Cardiac fibroblast (primary cell): ENCODE results near the gene KLK3.

Experiments
- DNase-seq, 2 donors: peaks; one replicate each; pipeline versions ENCODE4 v3.0.0 to v3.0.0-alpha.2; 2010; ENCODE audit warnings: low read depth in 2 of 2
- H3K4me3 ChIP-seq, 2 donors: replicated peaks in 1 of 2; 1 replicate in 1 of 2; 2 replicates in 1 of 2; pipeline ENCODE4 v1.5.1; 2011; ENCODE audit warnings: low read depth in 2 of 2, low read length in 2 of 2, mild to moderate bottlenecking in 2 of 2, moderate library complexity in 1 of 2
- TF ChIP-seq, protein P1 (sequence below): IDR thresholded peaks from one replicate; pipeline ENCODE4 v1.5.1; 2011; ENCODE audit warnings: low read depth, mild to moderate bottlenecking, low read length, inconsistent platforms

The KLK3 gene

DNA sequence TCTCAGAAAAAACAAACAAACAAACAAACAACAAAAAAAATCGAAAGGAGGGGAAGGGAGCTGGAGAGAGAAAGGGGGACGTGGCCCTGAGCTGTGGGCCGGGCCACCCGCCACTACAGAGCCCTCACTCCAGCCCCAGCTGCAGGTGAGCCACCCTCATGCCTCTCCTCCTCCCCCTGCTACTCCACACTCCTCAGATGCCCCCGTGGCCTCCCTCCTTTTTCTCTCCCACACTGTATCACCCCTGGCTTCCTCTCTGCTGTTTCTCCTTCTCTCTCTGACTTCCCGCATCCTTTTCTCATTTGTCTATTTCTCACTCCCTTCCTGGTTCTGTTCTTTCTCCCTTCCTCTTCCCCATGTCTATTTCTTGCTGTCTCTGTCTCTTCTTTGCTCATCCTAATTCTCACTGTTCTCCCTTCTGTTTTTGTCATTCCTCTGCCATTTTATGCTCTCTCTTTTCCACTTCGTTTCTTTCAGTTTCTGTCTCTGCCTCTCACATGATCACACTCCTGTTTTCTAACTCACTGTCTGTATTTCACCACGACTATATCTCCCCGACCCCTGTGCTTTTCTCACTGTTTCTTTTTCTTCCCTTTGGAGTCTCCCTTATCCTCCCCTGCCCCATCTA, 21.2 kb downstream of the KLK3 start:
- TF ChIP-seq, protein P1, sequence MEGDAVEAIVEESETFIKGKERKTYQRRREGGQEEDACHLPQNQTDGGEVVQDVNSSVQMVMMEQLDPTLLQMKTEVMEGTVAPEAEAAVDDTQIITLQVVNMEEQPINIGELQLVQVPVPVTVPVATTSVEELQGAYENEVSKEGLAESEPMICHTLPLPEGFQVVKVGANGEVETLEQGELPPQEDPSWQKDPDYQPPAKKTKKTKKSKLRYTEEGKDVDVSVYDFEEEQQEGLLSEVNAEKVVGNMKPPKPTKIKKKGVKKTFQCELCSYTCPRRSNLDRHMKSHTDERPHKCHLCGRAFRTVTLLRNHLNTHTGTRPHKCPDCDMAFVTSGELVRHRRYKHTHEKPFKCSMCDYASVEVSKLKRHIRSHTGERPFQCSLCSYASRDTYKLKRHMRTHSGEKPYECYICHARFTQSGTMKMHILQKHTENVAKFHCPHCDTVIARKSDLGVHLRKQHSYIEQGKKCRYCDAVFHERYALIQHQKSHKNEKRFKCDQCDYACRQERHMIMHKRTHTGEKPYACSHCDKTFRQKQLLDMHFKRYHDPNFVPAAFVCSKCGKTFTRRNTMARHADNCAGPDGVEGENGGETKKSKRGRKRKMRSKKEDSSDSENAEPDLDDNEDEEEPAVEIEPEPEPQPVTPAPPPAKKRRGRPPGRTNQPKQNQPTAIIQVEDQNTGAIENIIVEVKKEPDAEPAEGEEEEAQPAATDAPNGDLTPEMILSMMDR, result no peak

DNA sequence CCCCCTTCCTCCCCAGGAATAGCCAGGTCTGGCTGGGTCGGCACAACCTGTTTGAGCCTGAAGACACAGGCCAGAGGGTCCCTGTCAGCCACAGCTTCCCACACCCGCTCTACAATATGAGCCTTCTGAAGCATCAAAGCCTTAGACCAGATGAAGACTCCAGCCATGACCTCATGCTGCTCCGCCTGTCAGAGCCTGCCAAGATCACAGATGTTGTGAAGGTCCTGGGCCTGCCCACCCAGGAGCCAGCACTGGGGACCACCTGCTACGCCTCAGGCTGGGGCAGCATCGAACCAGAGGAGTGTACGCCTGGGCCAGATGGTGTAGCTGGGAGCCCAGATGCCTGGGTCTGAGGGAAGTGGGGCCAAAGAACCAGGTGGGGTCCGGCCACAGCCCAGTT, 21.7 kb downstream of the KLK3 start:
- no peak overlapping the region for H3K4me3 ChIP-seq
- TF ChIP-seq, protein P1, result no peak
- no peak for DNase-seq

More for the DNA sequence above, 21.2 kb downstream of the KLK3 start:
- no peak overlapping the region for H3K4me3 ChIP-seq
- no peak for DNase-seq

DNA sequence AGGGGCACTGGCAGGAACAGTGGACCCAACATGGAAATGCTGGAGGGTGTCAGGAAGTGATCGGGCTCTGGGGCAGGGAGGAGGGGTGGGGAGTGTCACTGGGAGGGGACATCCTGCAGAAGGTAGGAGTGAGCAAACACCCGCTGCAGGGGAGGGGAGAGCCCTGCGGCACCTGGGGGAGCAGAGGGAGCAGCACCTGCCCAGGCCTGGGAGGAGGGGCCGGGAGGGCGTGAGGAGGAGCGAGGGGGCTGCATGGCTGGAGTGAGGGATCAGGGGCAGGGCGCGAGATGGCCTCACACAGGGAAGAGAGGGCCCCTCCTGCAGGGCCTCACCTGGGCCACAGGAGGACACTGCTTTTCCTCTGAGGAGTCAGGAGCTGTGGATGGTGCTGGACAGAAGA, 22.6 kb downstream of the KLK3 start:
- no peak for DNase-seq
- TF ChIP-seq, protein P1, result no peak
- H3K4me3 ChIP-seq, result no peak overlapping the region

DNA sequence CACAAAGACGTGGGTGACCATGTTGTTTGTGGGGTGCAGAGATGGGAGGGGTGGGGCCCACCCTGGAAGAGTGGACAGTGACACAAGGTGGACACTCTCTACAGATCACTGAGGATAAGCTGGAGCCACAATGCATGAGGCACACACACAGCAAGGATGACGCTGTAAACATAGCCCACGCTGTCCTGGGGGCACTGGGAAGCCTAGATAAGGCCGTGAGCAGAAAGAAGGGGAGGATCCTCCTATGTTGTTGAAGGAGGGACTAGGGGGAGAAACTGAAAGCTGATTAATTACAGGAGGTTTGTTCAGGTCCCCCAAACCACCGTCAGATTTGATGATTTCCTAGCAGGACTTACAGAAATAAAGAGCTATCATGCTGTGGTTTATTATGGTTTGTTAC, 24.1 kb downstream of the KLK3 start:
- H3K4me3 ChIP-seq, result no peak overlapping the region
- DNase-seq, result no peak
- TF ChIP-seq, protein P1, result no peak

DNA sequence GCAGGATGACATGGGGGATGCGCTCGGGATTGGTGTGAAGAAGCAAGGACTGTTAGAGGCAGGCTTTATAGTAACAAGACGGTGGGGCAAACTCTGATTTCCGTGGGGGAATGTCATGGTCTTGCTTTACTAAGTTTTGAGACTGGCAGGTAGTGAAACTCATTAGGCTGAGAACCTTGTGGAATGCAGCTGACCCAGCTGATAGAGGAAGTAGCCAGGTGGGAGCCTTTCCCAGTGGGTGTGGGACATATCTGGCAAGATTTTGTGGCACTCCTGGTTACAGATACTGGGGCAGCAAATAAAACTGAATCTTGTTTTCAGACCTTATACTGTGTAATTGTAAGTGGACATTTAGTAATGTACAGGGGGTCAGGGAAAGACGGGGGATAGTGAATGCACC, 25.5 kb downstream of the KLK3 start:
- H3K4me3 ChIP-seq, result no peak overlapping the region
- TF ChIP-seq, protein P1, result no peak
- no peak for DNase-seq

DNA sequence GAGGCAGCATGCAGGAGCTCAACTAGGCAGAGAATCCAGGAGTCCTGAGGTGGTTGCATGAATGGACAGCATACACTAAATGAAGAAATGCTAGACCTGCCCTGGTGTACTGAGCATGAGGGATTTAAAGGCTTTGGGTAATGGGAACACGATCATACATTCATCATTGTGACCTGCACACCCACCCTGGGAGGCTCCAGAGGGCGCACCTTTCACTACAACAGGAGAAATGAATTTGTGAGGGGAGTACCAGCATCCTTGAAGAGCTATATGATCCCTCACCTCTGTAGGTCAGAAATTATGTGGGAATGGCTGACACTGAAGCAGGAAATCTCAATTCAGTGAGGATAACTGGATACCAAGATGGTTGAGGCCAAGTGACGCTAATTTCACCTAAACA, 27.5 kb downstream of the KLK3 start:
- no peak overlapping the region for H3K4me3 ChIP-seq
- DNase-seq, result no peak
- TF ChIP-seq, protein P1, result no peak

DNA sequence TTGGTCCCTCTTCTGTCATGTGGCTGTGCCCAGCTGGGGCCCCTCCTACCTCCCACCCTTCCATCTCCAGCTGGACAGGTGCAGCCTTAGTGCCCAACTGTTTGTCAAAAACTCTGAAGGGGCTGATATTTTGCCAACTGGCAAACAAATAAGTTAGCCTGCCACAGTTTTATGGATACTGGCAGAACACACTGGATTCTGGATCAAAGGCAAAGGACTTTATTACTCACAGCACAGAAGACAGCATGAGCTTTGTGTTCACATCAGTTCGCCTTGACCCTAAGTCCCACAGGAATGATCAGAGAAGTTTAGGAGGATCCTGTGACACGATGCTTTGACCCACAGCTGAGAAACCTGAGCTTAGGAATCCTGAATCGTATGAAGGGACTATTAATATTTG, 34.9 kb downstream of the KLK3 start:
- no peak overlapping the region for H3K4me3 ChIP-seq
- no peak for DNase-seq
- TF ChIP-seq, protein P1, result no peak
